H1 (cell line): Measurements from ENCODE around the gene CAPG. TPM values are rescaled to one million over a fixed set of nuclear protein-coding genes. Genes with fewer than 3 reads are reported as not detected.

Source experiments
- BACH1 ChIP-seq: IDR thresholded peaks from 2 replicates; pipeline ENCODE4 v1.6.1; 2012; ENCODE audit warnings: low read length, improper control_type of control experiment
- BRCA1 ChIP-seq: IDR thresholded peaks from 2 replicates; pipeline ENCODE4 v1.6.1; 2012; ENCODE audit warnings: low read depth, low read length, improper control_type of control experiment
- polyA plus RNA-seq, 7 experiments: library from polyadenylated mRNA; depleted of rRNA in 3 of 7; stranded (reverse) in 5 of 7; unstranded in 2 of 7; fragments of >200 nt in 5 of 7; fragments of 200-250 nt in 2 of 7; gene quantifications; 1 replicate in 5 of 7; 2 replicates in 1 of 7; 4 replicates in 1 of 7; pipeline versions ENCODE4 v1.2.1 to v1.2.3, GENCODE V29; 2011 to 2013; ENCODE audit warnings: missing spikeins in 2 of 7, mixed read lengths in 2 of 7
- total RNA-seq: library from RNA; stranded (reverse); fragmentation: NEBNext Ultra II Directional; extraction: Animal tissue kit (Norgen Biotek cat#: 25700); gene quantifications from 2 replicates; pipeline ENCODE4 v1.2.1, GENCODE V29; 2021

CAPG gene
- total and polyA plus RNA-seq, 2 of the 8 experiments (the other 6 are each of a cell fraction or from before 2014, with no cell fraction given) = 80.5 to 89.0 TPM

GRCh38 chr2:85394976-85395375, 15.2 kb downstream of the CAPG start (continued):
- TF ChIP-seq BRCA1 = no peak
- no peak for TF ChIP-seq BACH1
